ACHN (cell line): ENCODE measurements around the gene DSPP.

ENCODE experiments used
- DNase-seq: peaks from one replicate; pipeline ENCODE4 v3.0.0-alpha.2; 2015
- in situ Hi-C: cut with HindIII; loops from 2 replicates; pipeline ENCODE4 v1.10.0; 2017; ENCODE audit warnings: low sequenced_read_pairs, low pct_ligation_motif_present, low pct_unique_long_range_greater_than_20kb

Gene DSPP

GRCh38 chr4:87620491-87620890 is 12.2 kb downstream of the DSPP start:
- no peak for DNase-seq
- in situ Hi-C loops, result no loop called here

- DNase-seq, result no peak
- in situ Hi-C loops, result no loop called here
Observed at GRCh38 chr4:87622303-87622702, 14.0 kb downstream of the DSPP start.

- in situ Hi-C loops, result no loop called here
- no peak for DNase-seq
Observed at GRCh38 chr4:87624698-87625097, 16.4 kb downstream of the DSPP start.

- in situ Hi-C loops, result no loop called here
- DNase-seq, result no peak
Observed at GRCh38 chr4:87631668-87632067, 23.3 kb downstream of the DSPP start.

GRCh38 chr4:87632469-87632868 is 24.1 kb downstream of the DSPP start:
- no peak for DNase-seq
- in situ Hi-C loops, result no loop called here

GRCh38 chr4:87633243-87633642 is 24.9 kb downstream of the DSPP start:
- no peak for DNase-seq

GRCh38 chr4:87644286-87644685 is 36.0 kb downstream of the DSPP start:
- in situ Hi-C loops, result no loop called here
- DNase-seq, result no peak

More at GRCh38 chr4:87633243-87633642, 24.9 kb downstream of the DSPP start:
- in situ Hi-C loops, result no loop called here

- in situ Hi-C loops, result no loop called here
- DNase-seq, result no peak
Observed at GRCh38 chr4:87649980-87650379, 41.7 kb downstream of the DSPP start, which contains the start of gene DMP1. Gene DMP1, plus strand, starts transcription at chr4:87650280. Its CDS starts 6,213 bp downstream, at chr4:87656493.

GRCh38 chr4:87650938-87651337 is 42.6 kb downstream of the DSPP start:
- in situ Hi-C loops, result no loop called here
- DNase-seq, result no peak

GRCh38 chr4:87651941-87652340 is 43.6 kb downstream of the DSPP start:
- no peak for DNase-seq
- in situ Hi-C loops, result no loop called here

- in situ Hi-C loops, result no loop called here
- no peak for DNase-seq
Observed at GRCh38 chr4:87654487-87655044, 46.2 kb downstream of the DSPP start.

GRCh38 chr4:87657525-87657924 is 49.2 kb downstream of the DSPP start:
- peak; percentile 78 for DNase-seq
- in situ Hi-C loops, result no loop called here

GRCh38 chr4:87659247-87659931 is 51.1 kb downstream of the DSPP start:
- no peak for DNase-seq
- in situ Hi-C loops, result no loop called here

- in situ Hi-C loops, result no loop called here
- no peak for DNase-seq
Observed at GRCh38 chr4:87662871-87663270, 54.5 kb downstream of the DSPP start.
